Measurements from ENCODE around the gene MCOLN3.
"Not testable (repeated sequence)": the region's sequence is repeated elsewhere in the genome, so short reads cannot be mapped to it uniquely, and the experiment has no call there.

Gene MCOLN3

DNA sequence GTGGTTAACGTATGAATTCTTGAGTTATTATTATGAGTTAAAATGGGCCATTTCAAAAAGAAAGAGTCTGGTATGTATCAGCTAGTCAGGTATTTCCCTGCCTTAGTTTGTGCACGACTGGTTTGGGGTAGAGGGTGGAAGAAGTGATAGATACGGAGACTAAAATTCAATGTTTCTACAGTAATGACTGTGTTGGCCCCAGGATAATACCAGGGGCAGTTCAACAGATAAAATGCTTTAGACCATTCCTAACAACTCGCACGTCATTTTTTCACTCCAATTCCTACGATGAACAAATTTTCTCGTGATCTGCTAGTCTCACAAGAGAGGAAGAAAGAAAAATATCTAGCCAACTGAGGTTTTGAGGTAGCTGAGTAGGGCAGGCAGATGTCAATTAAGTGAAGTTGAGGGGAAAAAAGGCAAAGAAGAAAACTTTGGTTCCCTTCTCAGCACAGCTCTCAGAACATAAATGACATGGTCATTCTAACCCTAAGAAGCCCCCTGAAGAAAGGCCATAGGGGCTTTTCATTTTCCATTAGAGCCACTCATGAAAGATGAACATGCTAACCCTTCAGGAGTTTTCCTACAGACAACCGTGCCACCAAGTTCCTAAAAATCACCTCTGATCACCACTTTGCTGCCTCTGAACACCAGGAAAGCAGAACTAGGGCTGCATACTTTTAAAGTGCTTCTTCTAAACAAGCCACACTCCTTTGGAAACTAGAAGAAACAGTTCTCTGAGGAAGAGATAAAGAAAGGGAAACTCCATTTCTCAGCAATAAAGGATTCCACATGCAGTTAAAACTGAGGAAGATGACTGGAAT, 57.0 kb downstream of the MCOLN3 start:
- DNase-seq (ENCODE audit: low read depth, low spot score), result no peak

DNA sequence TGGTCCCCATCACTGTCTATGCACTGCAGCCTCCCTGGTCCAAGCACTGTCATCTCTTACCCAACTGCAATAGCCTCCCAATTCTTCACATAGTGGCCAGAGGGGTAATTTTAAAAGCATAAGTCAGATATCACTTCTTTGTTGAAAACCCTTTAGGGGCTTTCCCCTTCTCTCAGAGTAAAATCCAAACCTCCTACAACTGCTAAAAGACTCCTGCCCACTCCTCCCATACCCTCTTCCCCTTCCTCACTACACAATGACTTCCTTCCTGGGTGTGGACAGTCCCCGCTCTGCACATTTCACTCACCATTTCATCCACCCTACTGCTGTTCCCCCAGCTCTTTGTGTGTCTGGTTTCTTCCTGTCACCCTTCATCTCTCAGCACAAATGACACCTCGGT, 59.7 kb downstream of the MCOLN3 start:
- DNase-seq (ENCODE audit: low read depth, low spot score), result no peak

DNA sequence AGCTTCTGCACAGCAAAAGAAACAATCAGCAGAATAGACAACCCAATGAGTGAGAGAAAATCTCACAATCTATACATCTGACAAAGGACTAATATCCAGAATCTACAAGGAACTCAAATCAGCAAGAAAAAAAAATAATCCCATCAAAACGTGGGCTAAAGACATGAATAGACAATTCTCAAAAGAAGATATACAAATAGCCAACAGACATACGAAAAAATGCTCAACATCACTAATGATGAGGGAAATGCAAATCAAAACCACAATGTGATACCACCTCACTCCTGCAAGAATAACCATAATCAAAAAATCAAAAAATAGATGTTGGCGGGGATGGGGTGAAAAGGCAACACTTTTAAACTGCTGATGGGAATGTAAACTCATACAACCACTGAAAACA, 61.7 kb downstream of the MCOLN3 start:
- DNase-seq (ENCODE audit: low read depth, low spot score), result not testable (repeated sequence)

DNA sequence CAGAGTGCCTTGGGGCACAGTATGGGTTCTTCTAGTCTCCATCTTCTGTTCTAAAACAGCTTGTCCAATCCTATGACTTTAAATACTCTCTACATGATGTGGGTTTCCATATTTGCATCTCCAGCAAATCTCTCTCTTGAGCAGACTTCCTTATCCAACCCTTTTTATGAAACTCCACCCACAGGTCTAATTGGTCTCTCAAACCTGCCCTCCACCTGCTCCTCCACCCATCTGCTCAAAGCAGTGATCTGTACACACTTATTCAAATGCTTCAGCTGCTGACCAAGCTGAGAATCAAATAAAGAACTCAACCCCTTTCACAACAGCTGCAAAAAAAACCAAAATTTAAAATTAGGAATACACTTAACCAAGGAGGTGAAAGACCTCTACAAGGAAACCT, 62.9 kb downstream of the MCOLN3 start:
- no peak for DNase-seq (ENCODE audit: low read depth, low spot score)

GRCh38 chr1:84982395-84982794, 65.9 kb downstream of the MCOLN3 start:
- no peak for DNase-seq (ENCODE audit: low read depth, low spot score)

DNA sequence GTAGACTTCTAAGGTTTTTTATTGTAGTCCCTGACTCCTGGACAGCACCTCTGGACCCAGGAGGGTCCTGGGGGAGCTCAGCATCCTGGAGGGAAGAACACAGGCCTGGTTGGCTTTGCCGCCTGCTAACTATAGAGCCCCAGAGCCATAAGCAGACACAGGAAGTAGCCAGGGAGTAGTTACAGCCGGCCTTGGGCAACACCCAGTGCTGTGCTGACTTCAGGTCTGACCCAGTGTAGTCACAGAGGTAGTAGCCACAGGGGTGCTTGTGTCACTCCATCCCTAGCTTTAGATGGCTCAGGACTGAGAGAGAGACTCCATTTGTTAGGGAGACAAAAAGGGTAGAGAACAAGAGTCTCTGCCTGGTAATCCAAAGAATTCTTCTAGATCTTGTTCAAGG, 73.3 kb downstream of the MCOLN3 start:
- no peak for DNase-seq (ENCODE audit: low read depth, low spot score)

GRCh38 chr1:84973498-84974334, 74.6 kb downstream of the MCOLN3 start:
- peak; percentile 6 for DNase-seq (ENCODE audit: low read depth, low spot score)

- DNase-seq (ENCODE audit: low read depth, low spot score), result no peak
Measured at GRCh38 chr1:84972377-84972987, 75.8 kb downstream of the MCOLN3 start.

DNA sequence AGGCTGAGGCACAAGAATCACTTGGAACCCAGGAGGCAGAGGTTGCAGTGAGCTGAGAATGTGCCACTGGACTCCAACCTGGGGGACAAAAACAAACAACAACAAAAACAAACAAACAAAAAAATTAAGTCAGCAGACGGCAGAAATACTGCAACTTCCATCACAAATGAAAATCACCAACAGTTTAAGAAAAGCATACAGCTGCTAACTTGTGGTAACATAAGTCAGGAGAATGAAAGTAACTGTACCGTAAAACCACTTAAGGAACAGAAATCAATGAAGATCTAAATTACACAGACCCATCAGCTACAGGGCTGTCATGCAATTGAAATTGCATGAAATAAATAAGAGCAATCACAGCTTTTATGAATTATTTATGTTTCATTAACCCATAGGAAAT, 76.3 kb downstream of the MCOLN3 start:
- DNase-seq (ENCODE audit: low read depth, low spot score), result no peak

- DNase-seq (ENCODE audit: low read depth, low spot score), result no peak
Measured at GRCh38 chr1:84969489-84970250, 78.6 kb downstream of the MCOLN3 start.

DNA sequence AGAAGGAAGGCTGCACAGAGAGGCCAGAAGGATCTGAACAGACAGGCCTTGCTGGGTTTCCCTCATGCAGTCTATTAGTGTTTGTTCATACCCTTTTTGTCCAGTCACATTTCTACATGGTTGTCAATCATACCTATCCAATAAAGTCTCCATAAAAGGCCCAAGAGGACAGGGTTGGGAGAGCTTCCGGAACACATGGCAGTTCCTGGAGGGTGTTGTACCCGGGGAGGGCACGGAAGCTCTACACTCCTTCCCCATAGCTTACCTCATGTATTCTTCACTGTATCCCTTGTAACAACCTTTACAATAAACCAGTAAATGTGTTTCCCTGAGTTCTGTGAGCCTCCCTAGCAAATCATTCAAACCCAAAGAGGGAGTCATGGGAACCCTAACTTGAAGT, 79.4 kb downstream of the MCOLN3 start:
- no peak for DNase-seq (ENCODE audit: low read depth, low spot score)

DNA sequence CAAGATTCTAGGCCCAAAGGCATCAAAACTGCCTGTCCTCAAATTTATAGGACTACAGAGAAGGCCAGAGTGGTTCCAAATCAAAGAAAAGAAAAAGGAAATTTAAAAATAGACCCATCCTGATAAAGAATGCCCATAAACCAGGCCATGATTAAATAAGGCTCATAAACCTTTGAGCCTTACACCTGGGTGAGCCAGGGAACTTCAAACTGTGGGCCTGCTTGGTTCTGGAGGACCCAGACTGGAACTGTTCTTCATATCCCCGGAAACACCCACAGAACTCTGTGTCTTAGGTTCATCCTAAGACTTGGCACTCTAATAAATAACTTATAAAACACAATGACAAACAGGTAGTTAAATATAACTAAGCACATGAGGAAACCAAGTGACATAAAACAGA, 80.2 kb downstream of the MCOLN3 start:
- DNase-seq (ENCODE audit: low read depth, low spot score), result no peak
